HepG2 (cell line): Measurements from ENCODE around the gene GPR61. TPM values are rescaled to one million over a fixed set of nuclear protein-coding genes. Genes with fewer than 3 reads are reported as not detected.

ENCODE experiments used
- ATAC-seq: fragments of 200-7000 bp; cut with Tn5 transposase; 3 replicates; pipeline ENCODE4 v1.9.1; 2020; ENCODE audit warnings: mild to moderate bottlenecking, moderate library complexity
- BruUV-seq: library from RNA; stranded (reverse); fragments of 400-500 nt; replicated peaks from 2 replicates; lab custom pipeline; 2021; lab: Mats Ljungman, UMichigan
- CTCF ChIA-PET: fragments of 300-600 bp; formaldehyde crosslinking; extraction: SDS; loops from one replicate; lab custom pipeline; 2021; ENCODE audit warnings: low total read pairs, inconsistent platforms, low intra/inter-chr PET ratio; lab: Yijun Ruan, JAX
- POLR2A ChIA-PET: fragments of 350-600 bp; sonication (Branson Sonifier 250); formaldehyde crosslinking; loops from one replicate; lab custom pipeline; 2020; ENCODE audit warnings: antibody characterized with exemption, inconsistent platforms; lab: Yijun Ruan, JAX
- DNase-seq: peaks from one replicate; pipeline ENCODE4 v3.0.0-alpha.2; 2015; ENCODE audit warnings: low spot score
- FAIRE-seq: peaks from 3 replicates; lab custom pipeline; 2011; peaks lifted over from hg19 to GRCh38; lab: Jason Lieb, UNC
- H2AFZ ChIP-seq: one replicate; pipeline ENCODE4 v1.6.1; 2011; ENCODE audit warnings: low read length, inconsistent platforms
- H3K27ac ChIP-seq: fragments of 300-600 bp; 3 replicates; pipeline ENCODE4 v1.8.0; 2011; ENCODE audit warnings: mixed run types, mild to moderate bottlenecking, mixed read lengths, low read length, inconsistent platforms; ENCODE audit not compliant: insufficient read depth; ENCODE audit errors: extremely low read length
- H3K27me3 ChIP-seq, 2 experiments: fragments of 200-600 bp in 1 of 2; 2 replicates in 1 of 2; 3 replicates in 1 of 2; pipeline versions ENCODE4 v1.6.0 to v1.8.0; 2011; ENCODE audit warnings: low read length in 2 of 2, mild to moderate bottlenecking in 2 of 2, moderate library complexity in 2 of 2, inconsistent platforms in 1 of 2; ENCODE audit not compliant: insufficient read depth in 2 of 2, control insufficient read depth in 1 of 2
- H3K36me3 ChIP-seq, 2 experiments: fragments of 200-600 bp in 1 of 2; replicated peaks in 1 of 2; 2 replicates in 1 of 2; 3 replicates in 1 of 2; pipeline versions ENCODE4 v1.5.1 to v1.8.0; 2011; ENCODE audit warnings: low read length in 2 of 2, inconsistent platforms in 1 of 2; ENCODE audit not compliant: insufficient read depth in 2 of 2, control insufficient read depth in 1 of 2
- H3K4me1 ChIP-seq: 2 replicates; pipeline ENCODE4 v1.5.1; 2012; ENCODE audit warnings: low read length, inconsistent platforms; ENCODE audit not compliant: insufficient read depth
- H3K4me2 ChIP-seq: 2 replicates; pipeline ENCODE4 v1.6.0; 2011; ENCODE audit warnings: low read depth, low read length, inconsistent platforms
- H3K4me3 ChIP-seq, 3 experiments: fragments of 200-600 bp in 1 of 3; sonication (generic), shearing (Covaris generic) in 1 of 3; replicated peaks in 1 of 3; 2 replicates each; pipeline ENCODE4 v1.5.1; 2011 to 2016; ENCODE audit warnings: low read length in 3 of 3, inconsistent platforms in 2 of 3, low read depth in 2 of 3, mild to moderate bottlenecking in 2 of 3, control low read depth in 1 of 3, mixed read lengths in 1 of 3; ENCODE audit not compliant: insufficient read depth in 1 of 3
- H3K79me2 ChIP-seq: one replicate; pipeline ENCODE4 v1.6.1; 2011; ENCODE audit warnings: low read length, inconsistent platforms; ENCODE audit not compliant: insufficient read depth
- H3K9ac ChIP-seq: 2 replicates; pipeline ENCODE4 v1.6.0; 2011; ENCODE audit warnings: mild to moderate bottlenecking, low read depth, low read length, inconsistent platforms; ENCODE audit not compliant: insufficient read depth
- H3K9me3 ChIP-seq: 2 replicates; pipeline ENCODE4 v1.5.1; 2012; ENCODE audit warnings: mild to moderate bottlenecking, low read length
- H4K20me1 ChIP-seq: 2 replicates; pipeline ENCODE4 v1.6.0; 2011; ENCODE audit warnings: inconsistent platforms, mild to moderate bottlenecking, low read length, moderate library complexity; ENCODE audit not compliant: insufficient read depth
- HOXA9 ChIP-seq: sonication (generic); formaldehyde crosslinking; IDR thresholded peaks from 2 replicates; pipeline ENCODE4 v1.8.1; 2022; ENCODE audit warnings: missing genetic modification reagents, mild to moderate bottlenecking, moderate library complexity, borderline replicate concordance
- KAT2B ChIP-seq: fragments of 150-350 bp; IDR thresholded peaks from 2 replicates; pipeline ENCODE4 v1.6.1; 2014; ENCODE audit warnings: low read depth, low read length, borderline replicate concordance
- PCBP1 ChIP-seq: fragments of 200-400 bp; formaldehyde crosslinking; IDR thresholded peaks from 2 replicates; pipeline ENCODE4 v1.6.1; 2017; ENCODE audit warnings: mild to moderate bottlenecking, low read depth, low read length, borderline replicate concordance
- RORA ChIP-seq: sonication (generic); formaldehyde crosslinking; IDR thresholded peaks from 2 replicates; pipeline ENCODE4 v1.5.0; 2020; ENCODE audit warnings: mild to moderate bottlenecking, missing genetic modification reagents, moderate library complexity
- SMYD3 ChIP-seq: sonication (generic); formaldehyde crosslinking; IDR thresholded peaks from 2 replicates; pipeline ENCODE4 v1.8.1; 2023; ENCODE audit warnings: mild to moderate bottlenecking, missing genetic modification reagents
- SNRNP70 ChIP-seq: fragments of 200-400 bp; formaldehyde crosslinking; IDR thresholded peaks from 2 replicates; pipeline ENCODE4 v1.6.1; 2017; ENCODE audit warnings: mild to moderate bottlenecking, low read depth, low read length, moderate library complexity
- SUZ12 ChIP-seq: fragments of 150-350 bp; IDR thresholded peaks from 2 replicates; pipeline ENCODE4 v1.6.1; 2014; ENCODE audit warnings: low read depth, low read length
- THYN1 ChIP-seq: sonication (generic); formaldehyde crosslinking; IDR thresholded peaks from 2 replicates; pipeline ENCODE4 v1.8.1; 2023; ENCODE audit warnings: low read depth, mild to moderate bottlenecking, moderate library complexity, missing genetic modification reagents, borderline replicate concordance
- TOE1 ChIP-seq: sonication (generic); formaldehyde crosslinking; IDR thresholded peaks from 2 replicates; pipeline ENCODE4 v1.4.0; 2020; ENCODE audit warnings: mild to moderate bottlenecking, missing genetic modification reagents
- XBP1 ChIP-seq: sonication (generic); formaldehyde crosslinking; IDR thresholded peaks from 2 replicates; pipeline ENCODE4 v1.5.0; 2020; ENCODE audit warnings: missing genetic modification reagents
- ZFP82 ChIP-seq: sonication (generic); formaldehyde crosslinking; IDR thresholded peaks from 2 replicates; pipeline ENCODE4 v1.5.1; 2020; ENCODE audit warnings: mild to moderate bottlenecking, missing genetic modification reagents, borderline replicate concordance
- ZNF10 ChIP-seq: sonication (generic); formaldehyde crosslinking; IDR thresholded peaks from 2 replicates; pipeline ENCODE4 v1.4.0; 2020; ENCODE audit warnings: mild to moderate bottlenecking, low read depth, missing genetic modification reagents, borderline replicate concordance
- ZNF160 ChIP-seq: sonication (generic); formaldehyde crosslinking; IDR thresholded peaks from 2 replicates; pipeline ENCODE4 v1.8.0; 2022; ENCODE audit warnings: mild to moderate bottlenecking, inconsistent platforms, missing genetic modification reagents
- ZNF235 ChIP-seq: sonication (generic); formaldehyde crosslinking; IDR thresholded peaks from 2 replicates; pipeline ENCODE4 v1.8.1; 2023; ENCODE audit warnings: mild to moderate bottlenecking, missing genetic modification reagents, borderline replicate concordance
- ZNF251 ChIP-seq: sonication (generic); formaldehyde crosslinking; IDR thresholded peaks from 2 replicates; pipeline ENCODE4 v1.9.0; 2021; ENCODE audit warnings: mild to moderate bottlenecking, missing genetic modification reagents
- ZNF383 ChIP-seq: sonication (generic); formaldehyde crosslinking; IDR thresholded peaks from 2 replicates; pipeline ENCODE4 v1.4.0; 2020; ENCODE audit warnings: missing genetic modification reagents, mild to moderate bottlenecking, borderline replicate concordance
- WGBS: methylation state at CpG from one replicate; pipeline ENCODE4 v1.1.6; 2017; ENCODE audit warnings: low lambda C conversion rate; 5-methylcytosine and 5-hydroxymethylcytosine counted together
- in situ Hi-C: cut with HindIII; loops from 2 replicates; pipeline ENCODE4 v1.10.0; 2017; ENCODE audit warnings: low pct_unique_long_range_greater_than_20kb; ENCODE audit not compliant: extremely low pct_ligation_motif_present
- intact Hi-C: fragments of 100-400 bp; cut with micrococcal nuclease; formaldehyde crosslinking; loops from one replicate; pipeline ENCODE4 v1.10.0; 2022; ENCODE audit not compliant: unreplicated experiment
- polyA plus RNA-seq, 8 experiments: library from polyadenylated mRNA; depleted of rRNA in 3 of 8; stranded (reverse) in 7 of 8; unstranded in 1 of 8; fragments of >200 nt; fragmentation: Illumina TruSeq in 4 of 8; extraction: Trizol in 4 of 8; gene quantifications; 2 replicates each; pipeline versions ENCODE4 v1.2.1 to v1.2.3, GENCODE V29; 2011 to 2016; ENCODE audit warnings: low read depth in 4 of 8, missing spikeins in 1 of 8, mixed read lengths in 1 of 8; ENCODE audit not compliant: insufficient read depth in 1 of 8
- total RNA-seq, 5 experiments: library from RNA; depleted of rRNA; stranded (reverse); fragments of >200 nt; fragmentation: Illumina TruSeq; extraction: Trizol; gene quantifications; 2 replicates each; pipeline ENCODE4 v1.2.3, GENCODE V29; 2016; ENCODE audit warnings: low read depth in 1 of 5
- TF ChIP-seq, protein P1 (sequence below): sonication (generic); formaldehyde crosslinking; IDR thresholded peaks from 2 replicates; pipeline ENCODE4 v1.8.0; 2022; ENCODE audit warnings: missing genetic modification reagents, low read depth, mild to moderate bottlenecking, borderline replicate concordance
- TF ChIP-seq, protein P2 (sequence below): sonication (generic); formaldehyde crosslinking; conservative IDR thresholded peaks from 2 replicates; pipeline ENCODE4 v1.8.0; 2022; ENCODE audit warnings: missing genetic modification reagents
- TF ChIP-seq, protein P3 (sequence below): sonication (generic); formaldehyde crosslinking; IDR thresholded peaks from 2 replicates; pipeline ENCODE4 v1.8.1; 2023; ENCODE audit warnings: missing genetic modification reagents, inconsistent platforms, borderline replicate concordance
- TF ChIP-seq, protein P4 (sequence below): sonication (generic); formaldehyde crosslinking; IDR thresholded peaks from 2 replicates; pipeline ENCODE4 v1.9.0; 2021; ENCODE audit warnings: missing genetic modification reagents, mild to moderate bottlenecking, borderline replicate concordance

The GPR61 gene
- total and polyA plus RNA-seq, 2 of the 13 experiments (the other 11 are each of a cell fraction or from before 2014, with no cell fraction given): not detected

DNA sequence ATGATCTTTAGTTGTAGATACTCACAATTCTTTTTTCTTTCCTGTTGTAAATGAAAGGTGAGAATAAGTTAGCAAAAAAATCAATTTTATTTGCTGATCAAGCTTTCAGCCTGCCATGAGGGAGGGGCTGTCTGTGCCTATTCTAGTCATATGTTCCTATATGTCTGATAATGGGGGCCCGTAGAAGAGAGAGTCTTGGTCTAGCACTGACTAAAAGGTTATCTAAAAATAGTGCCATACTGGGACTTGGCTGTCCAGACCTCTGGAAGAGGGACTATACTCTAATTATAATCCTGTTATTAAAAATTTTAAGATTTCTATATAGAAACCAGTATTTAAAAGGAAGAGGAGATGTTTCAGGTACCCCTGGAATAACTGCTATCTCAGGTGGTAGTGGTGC is 27.3 kb downstream of the GPR61 start:
- ChIA-PET POLR2A (no interaction called here), CTCF (no interaction called here)
- Histone ChIP-seq H3K36me3 (no peaks in the 10 kb centered on the region), H3K4me2 (0 out of 2 replicates have a peak overlapping the region, but pooled peaks have one; percentile 1), H3K27me3 (no peaks in the 10 kb centered on the region), H4K20me1 (peaks cover 34% of the 10 kb centered on the region), H3K27ac (no peak overlapping the region), H3K9me3 (no peaks in the 10 kb centered on the region), H3K9ac (no peak overlapping the region), H3K4me3 (no peak overlapping the region), H3K79me2 (peaks cover 93% of the 10 kb centered on the region), H2AFZ (no peak overlapping the region), H3K4me1 (peaks cover 69% of the 10 kb centered on the region)
- FAIRE-seq (no peak), DNase-seq (no peak), ATAC-seq (no peak)
- in situ Hi-C loops (no loop called here), intact Hi-C loops (no loop called here)
- no TSS peak for BruUV-seq
- TF ChIP-seq, protein P1, sequence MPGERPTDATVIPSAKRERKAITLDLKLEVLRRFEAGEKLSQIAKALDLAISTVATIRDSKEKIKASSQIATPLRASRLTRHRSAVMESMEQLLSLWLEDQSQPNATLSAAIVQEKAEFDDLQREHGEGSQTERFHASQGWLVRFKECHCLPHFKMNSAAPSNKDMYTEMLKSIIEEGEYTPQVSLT (CRISPR knock-in tag): no peak
- TF ChIP-seq XBP1: no peak
- TF ChIP-seq, protein P2, sequence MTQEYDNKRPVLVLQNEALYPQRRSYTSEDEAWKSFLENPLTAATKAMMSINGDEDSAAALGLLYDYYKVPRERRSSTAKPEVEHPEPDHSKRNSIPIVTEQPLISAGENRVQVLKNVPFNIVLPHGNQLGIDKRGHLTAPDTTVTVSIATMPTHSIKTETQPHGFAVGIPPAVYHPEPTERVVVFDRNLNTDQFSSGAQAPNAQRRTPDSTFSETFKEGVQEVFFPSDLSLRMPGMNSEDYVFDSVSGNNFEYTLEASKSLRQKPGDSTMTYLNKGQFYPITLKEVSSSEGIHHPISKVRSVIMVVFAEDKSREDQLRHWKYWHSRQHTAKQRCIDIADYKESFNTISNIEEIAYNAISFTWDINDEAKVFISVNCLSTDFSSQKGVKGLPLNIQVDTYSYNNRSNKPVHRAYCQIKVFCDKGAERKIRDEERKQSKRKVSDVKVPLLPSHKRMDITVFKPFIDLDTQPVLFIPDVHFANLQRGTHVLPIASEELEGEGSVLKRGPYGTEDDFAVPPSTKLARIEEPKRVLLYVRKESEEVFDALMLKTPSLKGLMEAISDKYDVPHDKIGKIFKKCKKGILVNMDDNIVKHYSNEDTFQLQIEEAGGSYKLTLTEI: no peak
- TF ChIP-seq ZNF235 (CRISPR knock-in tag): no peak
- TF ChIP-seq SNRNP70: no peak
- no peak for TF ChIP-seq ZFP82
- TF ChIP-seq ZNF10 (CRISPR knock-in tag): no peak
- TF ChIP-seq SUZ12: no peak
- no peak for TF ChIP-seq TOE1 (CRISPR knock-in tag)
- TF ChIP-seq SMYD3: no peak
- TF ChIP-seq KAT2B: no peak
- TF ChIP-seq THYN1 (CRISPR knock-in tag): no peak
- TF ChIP-seq, protein P3, sequence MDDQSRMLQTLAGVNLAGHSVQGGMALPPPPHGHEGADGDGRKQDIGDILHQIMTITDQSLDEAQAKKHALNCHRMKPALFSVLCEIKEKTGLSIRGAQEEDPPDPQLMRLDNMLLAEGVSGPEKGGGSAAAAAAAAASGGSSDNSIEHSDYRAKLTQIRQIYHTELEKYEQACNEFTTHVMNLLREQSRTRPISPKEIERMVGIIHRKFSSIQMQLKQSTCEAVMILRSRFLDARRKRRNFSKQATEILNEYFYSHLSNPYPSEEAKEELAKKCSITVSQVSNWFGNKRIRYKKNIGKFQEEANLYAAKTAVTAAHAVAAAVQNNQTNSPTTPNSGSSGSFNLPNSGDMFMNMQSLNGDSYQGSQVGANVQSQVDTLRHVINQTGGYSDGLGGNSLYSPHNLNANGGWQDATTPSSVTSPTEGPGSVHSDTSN (CRISPR knock-in tag): no peak
- TF ChIP-seq HOXA9 (CRISPR knock-in tag): no peak
- TF ChIP-seq, protein P4, sequence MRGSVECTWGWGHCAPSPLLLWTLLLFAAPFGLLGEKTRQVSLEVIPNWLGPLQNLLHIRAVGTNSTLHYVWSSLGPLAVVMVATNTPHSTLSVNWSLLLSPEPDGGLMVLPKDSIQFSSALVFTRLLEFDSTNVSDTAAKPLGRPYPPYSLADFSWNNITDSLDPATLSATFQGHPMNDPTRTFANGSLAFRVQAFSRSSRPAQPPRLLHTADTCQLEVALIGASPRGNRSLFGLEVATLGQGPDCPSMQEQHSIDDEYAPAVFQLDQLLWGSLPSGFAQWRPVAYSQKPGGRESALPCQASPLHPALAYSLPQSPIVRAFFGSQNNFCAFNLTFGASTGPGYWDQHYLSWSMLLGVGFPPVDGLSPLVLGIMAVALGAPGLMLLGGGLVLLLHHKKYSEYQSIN (CRISPR knock-in tag): no peak
- no peak for TF ChIP-seq ZNF251 (CRISPR knock-in tag)
- no peak for TF ChIP-seq ZNF383
- TF ChIP-seq RORA (CRISPR knock-in tag): no peak
- no peak for TF ChIP-seq ZNF160 (CRISPR knock-in tag)
- TF ChIP-seq PCBP1: no peak
- WGBS: 94% methylated on average over 1 of the region's 1 CpG
